IgD-negative memory B cell (primary cell): ENCODE data around the gene CHPF. TPM values are rescaled to one million over a fixed set of nuclear protein-coding genes. Genes with fewer than 3 reads are reported as not detected.

ENCODE experiments used
- H3K27ac Mint-ChIP-seq, 3 donors: one replicate each; pipeline ENCODE4 v1.8.0; 2020 to 2022; ENCODE audit warnings: mild to moderate bottlenecking in 3 of 3, mixed read lengths in 3 of 3, moderate library complexity in 1 of 3
- H3K27me3 Mint-ChIP-seq: one replicate; pipeline ENCODE4 v1.8.0; 2021; ENCODE audit warnings: mixed read lengths
- H3K36me3 Mint-ChIP-seq: one replicate; pipeline ENCODE4 v1.8.0; 2020; ENCODE audit warnings: mild to moderate bottlenecking, mixed read lengths
- H3K4me1 Mint-ChIP-seq, 3 donors: one replicate each; pipeline ENCODE4 v1.8.0; 2020 to 2022; ENCODE audit warnings: mixed read lengths in 3 of 3, mild to moderate bottlenecking in 1 of 3
- H3K4me3 Mint-ChIP-seq, 4 donors: one replicate each; pipeline ENCODE4 v1.8.0; 2020 to 2022; ENCODE audit warnings: mild to moderate bottlenecking in 4 of 4, mixed read lengths in 4 of 4, moderate library complexity in 3 of 4
- H3K9me3 Mint-ChIP-seq, 3 donors: one replicate each; pipeline ENCODE4 v1.8.0; 2020 to 2021; ENCODE audit warnings: mixed read lengths in 3 of 3, mild to moderate bottlenecking in 1 of 3
- polyA plus RNA-seq: library from polyadenylated mRNA; unstranded; fragments of 300-500 nt; fragmentation: Illumina TruSeq; gene quantifications from one replicate; pipeline ENCODE4 v1.2.3, GENCODE V29; 2021

Gene CHPF
- polyA plus RNA-seq, 1 donor from 2014 or later: 3.9 TPM

GRCh38 chr2:219509780-219510511, 33.7 kb downstream of the CHPF start:
- Mint-ChIP-seq H3K27me3 (peaks cover 43% of the 10 kb centered on the region), H3K27ac (no peak overlapping the region), H3K4me1 (peaks cover 0 to 12% (median 9%) of the 10 kb centered on the region in 3 donors), H3K36me3 (peaks cover 2% of the 10 kb centered on the region), H3K9me3 (no peaks in the 10 kb centered on the region), H3K4me3 (peak overlapping the region in 2 of 4 donors; percentile 75 to 78)

DNA sequence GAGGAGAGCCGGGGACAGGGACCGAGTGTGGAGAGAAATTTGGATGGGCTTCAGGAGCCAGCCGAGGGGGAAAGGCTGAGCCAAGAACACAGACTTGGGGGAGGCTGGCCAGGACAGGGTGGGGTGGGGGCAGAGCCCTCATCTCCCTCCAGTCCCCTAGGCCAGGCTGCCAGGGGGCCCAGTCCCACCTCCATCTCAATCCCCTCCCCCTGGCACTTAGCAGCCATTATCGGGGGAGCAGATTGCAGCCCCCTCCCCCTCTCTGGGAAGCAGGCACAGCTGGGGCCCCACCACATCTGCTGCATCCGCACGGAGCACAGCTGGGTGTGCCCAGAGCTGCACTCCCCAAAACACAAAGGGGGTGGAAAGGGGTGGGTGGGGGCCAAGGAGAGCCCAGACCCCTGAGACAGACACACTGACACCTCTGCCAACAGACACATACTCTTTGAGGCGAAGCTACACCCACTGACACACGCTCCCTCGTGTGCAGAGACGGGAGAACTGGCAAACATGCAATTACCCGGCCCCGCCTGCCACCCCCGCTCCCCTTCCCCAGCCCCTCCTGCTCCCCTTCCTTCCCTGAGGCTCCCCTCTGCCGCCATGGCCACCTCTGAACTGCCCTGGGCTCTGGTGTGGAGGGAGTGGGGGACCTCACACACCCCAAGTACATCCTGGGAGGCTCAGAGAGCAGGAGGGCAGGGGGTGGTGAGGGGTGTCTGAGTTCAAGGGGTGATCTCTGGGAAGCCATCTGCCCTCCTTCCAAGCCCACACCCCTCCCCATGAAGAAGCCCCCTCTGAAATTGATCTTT, 34.4 kb downstream of the CHPF start:
- peaks cover 40% of the 10 kb centered on the region for H3K27me3 Mint-ChIP-seq
- H3K4me3 Mint-ChIP-seq: peak overlapping the region in 1 of 4 donors; percentile 75
- H3K36me3 Mint-ChIP-seq: peaks cover 5% of the 10 kb centered on the region
- no peak overlapping the region for H3K27ac Mint-ChIP-seq
- H3K9me3 Mint-ChIP-seq: no peaks in the 10 kb centered on the region
- H3K4me1 Mint-ChIP-seq: peaks cover 0 to 12% (median 11%) of the 10 kb centered on the region in 3 donors

- Mint-ChIP-seq H3K27ac (no peak overlapping the region), H3K4me3 (no peak overlapping the region), H3K4me1 (peaks cover 0 to 11% (median 10%) of the 10 kb centered on the region in 3 donors), H3K9me3 (no peaks in the 10 kb centered on the region), H3K27me3 (peaks cover 32% of the 10 kb centered on the region), H3K36me3 (peaks cover 5% of the 10 kb centered on the region)
Observed at GRCh38 chr2:219508444-219508734, 35.2 kb downstream of the CHPF start.

DNA sequence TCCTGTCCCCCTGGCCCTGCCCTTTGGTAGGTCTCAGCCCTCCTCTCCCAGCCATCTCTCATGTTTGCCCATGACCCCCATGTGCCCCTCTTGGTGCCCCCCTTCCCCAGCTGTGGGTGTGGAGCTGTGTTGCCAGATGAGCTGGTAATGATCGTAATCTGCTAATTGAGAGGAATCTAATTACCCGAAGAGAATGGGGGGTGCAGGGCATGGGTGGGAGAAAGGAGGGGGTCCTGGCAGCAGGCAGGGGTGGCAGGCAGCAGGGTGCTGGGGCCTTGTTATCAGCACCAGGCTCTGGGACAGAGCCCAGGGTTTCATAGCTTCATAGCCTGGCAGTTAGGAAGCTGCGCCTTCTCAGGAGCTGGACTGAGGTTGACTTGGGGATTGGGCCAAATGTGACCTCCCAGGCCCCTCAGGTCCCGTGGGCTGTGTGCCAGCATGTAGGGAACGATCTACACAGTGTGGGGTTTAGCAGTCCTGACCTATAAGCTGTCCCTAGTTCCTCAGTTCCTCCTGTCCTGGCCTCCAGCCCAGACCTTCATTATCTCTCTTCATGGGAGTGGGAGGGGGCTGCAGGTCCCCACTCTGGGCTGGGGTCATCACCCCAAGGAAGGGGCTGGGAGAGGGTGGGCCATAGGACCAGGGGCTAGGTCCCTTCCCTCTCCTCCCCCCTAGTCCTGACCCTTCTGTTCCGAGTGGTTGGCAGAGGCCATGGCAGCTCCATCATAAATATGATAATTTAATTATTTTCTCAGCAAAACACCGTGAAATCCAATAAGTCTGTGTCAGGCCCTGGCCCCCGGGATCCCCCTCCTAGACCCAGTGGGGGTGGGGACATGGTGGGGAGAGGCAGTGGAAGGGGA, 35.8 kb downstream of the CHPF start:
- H3K27me3 Mint-ChIP-seq: peaks cover 27% of the 10 kb centered on the region
- no peaks in the 10 kb centered on the region for H3K9me3 Mint-ChIP-seq
- no peak overlapping the region for H3K4me3 Mint-ChIP-seq
- peaks cover 5% of the 10 kb centered on the region for H3K36me3 Mint-ChIP-seq
- peaks cover 0 to 11% (median 10%) of the 10 kb centered on the region in 3 donors for H3K4me1 Mint-ChIP-seq
- H3K27ac Mint-ChIP-seq: no peak overlapping the region

DNA sequence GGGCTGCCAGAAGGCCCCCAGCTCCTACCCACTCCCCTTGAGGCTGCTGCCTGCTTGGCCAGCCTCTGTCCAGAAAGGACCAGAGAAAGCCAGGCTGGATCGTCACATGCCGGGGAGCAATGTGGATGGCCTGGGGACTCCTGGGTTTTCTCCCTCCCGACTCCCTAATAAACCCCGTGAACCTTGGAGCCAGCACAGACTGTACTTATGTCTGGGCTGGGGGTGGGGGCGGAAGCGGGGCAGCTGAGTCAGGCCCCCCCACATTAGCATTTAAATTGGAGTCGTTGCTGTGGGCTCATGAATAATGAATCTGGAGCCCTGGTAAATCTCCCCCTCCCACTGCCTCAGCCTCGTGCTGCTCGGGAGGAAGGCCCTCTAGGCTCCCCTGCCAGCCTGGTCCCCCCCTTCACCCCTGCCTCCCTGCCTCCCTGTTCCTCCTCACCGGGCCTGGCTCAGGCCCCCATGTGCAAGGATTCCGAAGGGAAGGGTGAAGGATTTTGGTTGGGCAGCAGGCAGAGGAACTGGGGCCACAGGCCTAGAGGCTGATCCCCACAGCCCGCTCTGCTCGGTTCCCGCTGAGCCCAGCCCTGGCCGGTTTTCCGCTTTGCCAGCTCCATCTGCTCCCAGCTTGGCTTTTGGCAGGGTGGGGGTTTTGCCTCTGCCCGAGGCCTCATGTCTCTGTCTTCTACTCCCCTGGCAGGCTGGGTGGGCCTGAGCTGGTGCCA, 36.6 kb downstream of the CHPF start:
- H3K4me1 Mint-ChIP-seq: peaks cover 0 to 9% (median 8%) of the 10 kb centered on the region in 3 donors
- H3K27me3 Mint-ChIP-seq: peaks cover 23% of the 10 kb centered on the region
- H3K4me3 Mint-ChIP-seq: no peak overlapping the region
- H3K9me3 Mint-ChIP-seq: no peaks in the 10 kb centered on the region
- H3K27ac Mint-ChIP-seq: no peak overlapping the region
- H3K36me3 Mint-ChIP-seq: peaks cover 5% of the 10 kb centered on the region

GRCh38 chr2:219506153-219506801, 37.3 kb downstream of the CHPF start:
- Mint-ChIP-seq H3K27me3 (peaks cover 18% of the 10 kb centered on the region), H3K9me3 (no peaks in the 10 kb centered on the region), H3K4me3 (no peak overlapping the region), H3K36me3 (peaks cover 5% of the 10 kb centered on the region), H3K4me1 (peaks cover 0 to 9% (median 8%) of the 10 kb centered on the region in 3 donors), H3K27ac (no peak overlapping the region)

DNA sequence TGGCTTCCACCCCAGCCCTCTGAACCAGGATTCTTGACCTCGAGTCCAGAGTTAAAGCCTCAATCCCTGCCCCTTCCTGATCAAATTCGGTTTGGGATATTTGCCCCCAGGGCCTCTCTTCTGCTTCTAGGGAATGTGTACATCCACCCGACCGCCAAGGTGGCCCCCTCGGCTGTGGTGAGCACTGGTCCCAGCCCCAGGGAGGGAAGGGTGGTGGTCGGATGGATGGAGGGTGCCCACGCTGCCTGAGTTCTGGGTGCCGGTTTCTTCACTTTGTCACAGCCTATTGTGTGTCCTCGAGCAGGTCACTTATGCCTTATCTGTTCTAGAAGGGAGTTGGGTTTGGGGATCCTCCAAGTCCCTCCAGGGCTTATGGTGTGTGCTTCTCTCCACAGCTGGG, 38.0 kb downstream of the CHPF start:
- H3K36me3 Mint-ChIP-seq: peaks cover 5% of the 10 kb centered on the region
- peaks cover 0 to 9% (median 8%) of the 10 kb centered on the region in 3 donors for H3K4me1 Mint-ChIP-seq
- H3K4me3 Mint-ChIP-seq: no peak overlapping the region
- H3K27ac Mint-ChIP-seq: no peak overlapping the region
- H3K27me3 Mint-ChIP-seq: peaks cover 12% of the 10 kb centered on the region
- no peaks in the 10 kb centered on the region for H3K9me3 Mint-ChIP-seq

DNA sequence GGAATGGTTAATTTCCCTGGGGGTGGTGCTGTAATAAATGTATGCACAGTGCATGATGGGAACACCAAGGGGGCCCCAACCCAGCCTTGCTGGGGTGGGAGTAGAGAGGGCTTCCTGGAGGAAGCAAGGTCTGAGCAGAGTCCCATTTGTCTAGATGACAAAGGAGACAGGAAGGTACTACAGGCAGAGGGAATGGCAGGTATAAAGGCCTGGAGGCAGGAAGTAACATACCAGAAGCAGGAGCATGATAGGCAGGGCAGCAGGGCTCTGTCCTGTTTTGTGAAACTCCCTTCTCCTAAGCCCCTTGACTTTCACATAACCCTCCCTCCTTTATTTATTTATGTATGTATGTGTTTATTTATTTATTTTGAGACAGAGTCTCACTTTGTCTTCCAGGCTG, 41.0 kb downstream of the CHPF start:
- Mint-ChIP-seq H3K4me1 (peaks cover 12 to 14% (median 13%) of the 10 kb centered on the region in 3 donors), H3K27ac (no peak overlapping the region), H3K27me3 (peaks cover 2% of the 10 kb centered on the region), H3K9me3 (no peaks in the 10 kb centered on the region), H3K36me3 (peaks cover 5% of the 10 kb centered on the region), H3K4me3 (no peak overlapping the region)

- Mint-ChIP-seq H3K4me1 (peaks cover 12 to 18% (median 13%) of the 10 kb centered on the region in 3 donors), H3K27me3 (peaks cover 7% of the 10 kb centered on the region), H3K9me3 (no peaks in the 10 kb centered on the region), H3K27ac (no peak overlapping the region), H3K4me3 (no peak overlapping the region), H3K36me3 (peaks cover 5% of the 10 kb centered on the region)
Observed at GRCh38 chr2:219501849-219502248, 41.8 kb downstream of the CHPF start.

- Mint-ChIP-seq H3K27ac (peak overlapping the region in 1 of 3 donors; percentile 70), H3K9me3 (no peaks in the 10 kb centered on the region), H3K4me3 (peak overlapping the region; percentile 66 to 98 (median 88)), H3K36me3 (peaks cover 3% of the 10 kb centered on the region), H3K4me1 (peaks cover 12 to 18% (median 13%) of the 10 kb centered on the region in 3 donors), H3K27me3 (peaks cover 17% of the 10 kb centered on the region)
Observed at GRCh38 chr2:219500135-219500534, 43.5 kb downstream of the CHPF start.

- H3K27me3 Mint-ChIP-seq: peaks cover 17% of the 10 kb centered on the region
- H3K9me3 Mint-ChIP-seq: no peaks in the 10 kb centered on the region
- H3K27ac Mint-ChIP-seq: peak overlapping the region in 1 of 3 donors; percentile 97
- H3K36me3 Mint-ChIP-seq: peaks cover 2% of the 10 kb centered on the region
- peak overlapping the region; percentile 88 to 99 (median 94) for H3K4me3 Mint-ChIP-seq
- H3K4me1 Mint-ChIP-seq: peaks cover 11 to 18% (median 13%) of the 10 kb centered on the region in 3 donors
Observed at GRCh38 chr2:219499555-219499954, 44.1 kb downstream of the CHPF start.

DNA sequence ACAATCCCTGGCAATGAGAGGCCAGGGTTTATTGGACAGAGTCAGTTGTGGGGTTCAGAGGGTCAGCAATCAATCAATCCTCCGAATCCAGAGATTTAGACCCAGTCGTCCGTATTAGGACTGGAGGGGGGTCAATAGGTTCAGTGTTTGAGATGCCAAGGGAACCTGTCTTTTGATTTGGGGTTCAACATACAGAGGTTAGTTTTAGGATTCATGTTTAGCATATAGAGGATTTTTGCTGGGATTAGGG, 44.6 kb downstream of the CHPF start:
- peak overlapping the region; percentile 25 to 97 (median 92) for H3K27ac Mint-ChIP-seq
- H3K4me1 Mint-ChIP-seq: peaks cover 10 to 18% (median 13%) of the 10 kb centered on the region in 3 donors

DNA sequence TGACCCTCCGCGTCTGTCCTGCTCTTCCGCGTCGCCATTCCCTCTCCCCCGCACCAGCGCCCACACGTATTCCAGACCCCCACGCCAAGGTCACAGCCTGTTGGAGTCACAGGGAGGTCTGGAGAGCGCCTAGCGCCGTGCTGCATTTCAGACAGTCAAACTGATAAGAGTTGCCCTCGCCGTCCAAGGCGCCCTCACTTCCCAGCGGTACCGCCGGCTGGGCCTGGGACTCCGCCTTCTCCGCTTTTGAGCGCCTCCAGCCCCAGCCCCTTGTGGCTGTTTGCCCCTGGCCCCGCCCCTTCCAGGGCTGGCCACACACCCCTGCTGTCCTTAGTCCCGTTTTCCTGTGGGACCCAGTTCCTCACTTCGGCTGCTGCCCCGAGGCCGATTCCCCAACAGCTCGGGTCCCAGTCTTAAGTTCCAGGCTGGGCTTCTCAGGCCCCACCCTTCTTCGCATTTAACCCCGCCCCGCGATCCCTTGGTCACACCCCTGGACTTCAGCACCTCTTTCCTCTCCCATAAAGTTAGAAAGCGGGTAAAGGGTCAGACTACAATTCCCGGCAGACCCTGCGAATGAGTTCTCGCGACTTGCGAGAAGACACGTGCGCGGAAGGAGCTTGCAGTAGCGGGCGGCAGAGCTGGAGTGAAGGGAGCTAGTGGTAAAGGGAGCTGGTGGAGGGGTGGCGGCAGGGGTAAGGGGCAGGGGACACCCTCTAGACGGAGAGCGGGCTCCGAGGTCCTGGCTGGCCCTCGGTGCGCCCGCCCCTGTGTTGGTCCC, 45.1 kb downstream of the CHPF start, which contains the start of gene GMPPA:
GMPPA (plus strand) TSS at position 612 of the 778 bp plus-strand sequence. CDS start 1,085 bp downstream, outside the sequence.
- peak within 1 kb of the TSS; percentile 88 to 99 (median 98) for H3K4me3 Mint-ChIP-seq
- no peaks in the 10 kb centered on the region for H3K36me3 Mint-ChIP-seq
- H3K9me3 Mint-ChIP-seq: no peaks in the 10 kb centered on the region
- H3K27me3 Mint-ChIP-seq: peaks cover 22% of the 10 kb centered on the region
- H3K27ac Mint-ChIP-seq: peak within 1 kb of the TSS; percentile 25 to 97 (median 92)
- H3K4me1 Mint-ChIP-seq: peaks cover 10 to 18% (median 13%) of the 10 kb centered on the region in 3 donors

More for the DNA sequence above, 44.6 kb downstream of the CHPF start:
- Mint-ChIP-seq H3K36me3 (no peaks in the 10 kb centered on the region), H3K9me3 (no peaks in the 10 kb centered on the region), H3K4me3 (peak overlapping the region; percentile 88 to 99 (median 98)), H3K27me3 (peaks cover 20% of the 10 kb centered on the region)
